Endothelial cell of umbilical vein (primary cell): ENCODE results near the gene GPR25. TPM values are rescaled to one million over a fixed set of nuclear protein-coding genes. Genes with fewer than 3 reads are reported as not detected.

Source experiments
- BruUV-seq: library from RNA; stranded (reverse); fragments of 400-500 nt; replicated peaks from 2 replicates; lab custom pipeline; 2021; lab: Mats Ljungman, UMichigan
- CTCF ChIA-PET: fragments of 300-600, 350-600 bp; sonication (Branson Sonifier 250); formaldehyde crosslinking; loops from one replicate; lab custom pipeline; 2021; ENCODE audit warnings: antibody characterized with exemption, inconsistent platforms; lab: Charles Lee
- POLR2A ChIA-PET: fragments of 300-600, 350-600 bp; sonication (Branson Sonifier 250); formaldehyde crosslinking; loops from one replicate; lab custom pipeline; 2021; ENCODE audit warnings: antibody characterized with exemption, inconsistent platforms; lab: Charles Lee
- DNase-seq: peaks from one replicate; pipeline ENCODE4 v3.0.0-alpha.2; 2011; ENCODE audit warnings: low read depth, low spot score
- FAIRE-seq: peaks from 2 replicates; lab custom pipeline; 2011; peaks lifted over from hg19 to GRCh38; lab: Jason Lieb, UNC
- H2AFZ ChIP-seq: 2 replicates; pipeline ENCODE4 v1.6.0; 2012; ENCODE audit warnings: low read depth, low read length, control low read depth, inconsistent platforms
- H3K27ac ChIP-seq: 2 replicates; pipeline ENCODE4 v1.5.1; 2011; ENCODE audit warnings: low read depth, mild to moderate bottlenecking, control low read depth, low read length, moderate library complexity; ENCODE audit not compliant: insufficient read depth
- H3K27me3 ChIP-seq, 2 experiments: 2 replicates each; pipeline versions ENCODE4 v1.6.0 to v1.6.1; 2011; ENCODE audit warnings: low read length in 2 of 2, mixed read lengths in 1 of 2; ENCODE audit not compliant: control insufficient read depth in 2 of 2, insufficient read depth in 2 of 2
- H3K36me3 ChIP-seq, 2 experiments: 2 replicates in 1 of 2; 3 replicates in 1 of 2; pipeline ENCODE4 v1.5.1; 2011; ENCODE audit warnings: low read length in 2 of 2, mild to moderate bottlenecking in 1 of 2, moderate library complexity in 1 of 2; ENCODE audit not compliant: control insufficient read depth in 2 of 2, insufficient read depth in 2 of 2; ENCODE audit errors: extremely low read depth in 1 of 2
- H3K4me1 ChIP-seq: 3 replicates; pipeline ENCODE4 v1.5.1; 2011; ENCODE audit warnings: mild to moderate bottlenecking, low read length; ENCODE audit not compliant: control insufficient read depth, insufficient read depth; ENCODE audit errors: extremely low read depth
- H3K4me2 ChIP-seq: 2 replicates; pipeline ENCODE4 v1.6.1; 2011; ENCODE audit warnings: low read length, control low read depth, mixed read lengths; ENCODE audit not compliant: insufficient read depth
- H3K4me3 ChIP-seq, 3 experiments: fragments of 200-600 bp in 1 of 3; sonication (generic), shearing (Covaris generic) in 1 of 3; replicated peaks in 1 of 3; 2 replicates each; pipeline ENCODE4 v1.5.1; 2011 to 2016; ENCODE audit warnings: control low read depth in 3 of 3, low read length in 3 of 3, mild to moderate bottlenecking in 2 of 3, inconsistent platforms in 1 of 3, low read depth in 1 of 3, moderate library complexity in 1 of 3; ENCODE audit not compliant: insufficient read depth in 1 of 3
- H3K79me2 ChIP-seq: 2 replicates; pipeline ENCODE4 v1.6.0; 2012; ENCODE audit warnings: low read length, inconsistent platforms; ENCODE audit not compliant: control insufficient read depth, insufficient read depth
- H3K9ac ChIP-seq: replicated peaks from 2 replicates; pipeline ENCODE3; 2011; ENCODE audit warnings: low read length, control low read depth; ENCODE audit not compliant: insufficient read depth; ENCODE audit errors: extremely low read depth
- H3K9me1 ChIP-seq: replicated peaks from 3 replicates; pipeline ENCODE4 v1.6.0; 2011; ENCODE audit warnings: mild to moderate bottlenecking, low read length; ENCODE audit not compliant: control insufficient read depth, insufficient read depth; ENCODE audit errors: extremely low read depth
- H3K9me3 ChIP-seq: replicated peaks from 2 replicates; pipeline ENCODE4 v1.5.1; 2012; ENCODE audit warnings: low read length, inconsistent platforms; ENCODE audit not compliant: control insufficient read depth, insufficient read depth
- H4K20me1 ChIP-seq: replicated peaks from 2 replicates; pipeline ENCODE3; 2011; ENCODE audit warnings: mild to moderate bottlenecking, low read length; ENCODE audit not compliant: control insufficient read depth, insufficient read depth; ENCODE audit errors: extremely low read depth
- CTCF ChIP-seq, 2 donors: IDR thresholded peaks; 1 replicate in 1 of 2; 2 replicates in 1 of 2; pipeline ENCODE4 v1.5.1; 2011; ENCODE audit warnings: low read length in 2 of 2, mild to moderate bottlenecking in 2 of 2, moderate library complexity in 2 of 2, control low read depth in 1 of 2, inconsistent platforms in 1 of 2, low read depth in 1 of 2; ENCODE audit not compliant: insufficient read depth in 1 of 2; ENCODE audit errors: extremely low read depth in 1 of 2
- EZH2 ChIP-seq: IDR thresholded peaks from 2 replicates; pipeline ENCODE4 v1.6.1; 2012; ENCODE audit warnings: borderline replicate concordance, low read depth, mild to moderate bottlenecking, moderate library complexity, low read length, inconsistent platforms; ENCODE audit not compliant: severe bottlenecking
- FOS ChIP-seq: IDR thresholded peaks from 2 replicates; pipeline ENCODE4 v1.6.1; 2011; ENCODE audit warnings: mild to moderate bottlenecking, low read length, moderate library complexity, borderline replicate concordance; ENCODE audit not compliant: insufficient read depth
- GATA2 ChIP-seq: IDR thresholded peaks from 2 replicates; pipeline ENCODE4 v1.7.0; 2011; ENCODE audit warnings: low read depth, mild to moderate bottlenecking, moderate library complexity, mixed read lengths, low read length; ENCODE audit not compliant: insufficient read length, insufficient read depth
- JUN ChIP-seq: IDR thresholded peaks from 2 replicates; pipeline ENCODE4 v1.6.1; 2011; ENCODE audit warnings: borderline replicate concordance, low read depth; ENCODE audit not compliant: insufficient read length, insufficient read depth
- MAX ChIP-seq: IDR thresholded peaks from 2 replicates; pipeline ENCODE4 v1.6.1; 2011; ENCODE audit not compliant: insufficient read depth, insufficient read length
- MYC ChIP-seq: IDR thresholded peaks from one replicate; pipeline ENCODE4 v1.6.1; 2011; ENCODE audit warnings: mild to moderate bottlenecking, low read depth, low read length
- POLR2A ChIP-seq: IDR thresholded peaks from 2 replicates; pipeline ENCODE4 v1.6.1; 2012; ENCODE audit warnings: low read depth, mild to moderate bottlenecking, control low read depth, low read length
- POLR2AphosphoS5 ChIP-seq: IDR thresholded peaks from 2 replicates; pipeline ENCODE4 v1.6.1; 2012; ENCODE audit warnings: low read depth, mild to moderate bottlenecking, control low read depth, low read length, moderate library complexity; ENCODE audit not compliant: insufficient read depth
- dilution Hi-C: fragments of 300-500 bp; cut with MboI; formaldehyde crosslinking; loops from one replicate; pipeline ENCODE4 v1.15.0; 2019; ENCODE audit warnings: low sequenced_read_pairs; ENCODE audit not compliant: extremely low pct_ligation_motif_present
- intact Hi-C: fragments of 100-400 bp; cut with micrococcal nuclease; formaldehyde crosslinking; loops from one replicate; pipeline ENCODE4 v1.10.0; 2022
- polyA plus RNA-seq, 4 experiments: library from polyadenylated mRNA; depleted of rRNA in 3 of 4; stranded (reverse) in 3 of 4; unstranded in 1 of 4; fragments of >200 nt; gene quantifications; 2 replicates each; pipeline versions ENCODE4 v1.2.1 to v1.2.3, GENCODE V29; 2011 to 2012; ENCODE audit warnings: missing spikeins in 1 of 4
- total RNA-seq: library from RNA; stranded (reverse); gene quantifications from 2 replicates; pipeline ENCODE4 v1.2.3, GENCODE V29; 2021

GPR25 gene
- total and polyA plus RNA-seq, 2 donors (not counting 3 experiments of a cell fraction or from before 2014, with no cell fraction given): not detected

GRCh38 chr1:200891774-200892157 is 19.0 kb downstream of the GPR25 start:
- dilution Hi-C loops: no loop called here

GRCh38 chr1:200892546-200892945 is 19.8 kb downstream of the GPR25 start:
- Histone ChIP-seq H3K27me3 (peaks cover 39 to 48% of the 10 kb centered on the region in 2 experiments), H3K4me2 (no peak overlapping the region), H3K9ac (no peak overlapping the region), H3K4me3 (no peak overlapping the region), H3K36me3 (no peaks in the 10 kb centered on the region), H4K20me1 (no peaks in the 10 kb centered on the region), H2AFZ (no peak overlapping the region), H3K4me1 (no peaks in the 10 kb centered on the region), H3K27ac (no peak overlapping the region), H3K79me2 (no peaks in the 10 kb centered on the region), H3K9me1 (no peaks in the 10 kb centered on the region), H3K9me3 (no peaks in the 10 kb centered on the region)
- DNase-seq (no peak), FAIRE-seq (no peak)
- ChIA-PET POLR2A (no interaction called here), CTCF (no interaction called here)
- BruUV-seq: no TSS peak
- intact Hi-C loops: loop anchor here (5.0 kb wide), 2 partner anchors 150 to 220 kb away; partner anchors contain the start of gene CACNA1S
- no peak for TF ChIP-seq GATA2
- no peak for TF ChIP-seq FOS
- TF ChIP-seq MAX: no peak
- no peak for TF ChIP-seq POLR2AphosphoS5
- TF ChIP-seq CTCF (IDR thresholded peaks at IDR 0.05; ENCODE audit: extremely low read depth in 1 of 2, insufficient read depth in 1 of 2, low read depth in 1 of 2, low read length in 2 of 2): no peak
- no peak for TF ChIP-seq MYC
- no peak for TF ChIP-seq JUN
- TF ChIP-seq POLR2A: no peak
- no peak for TF ChIP-seq EZH2
- dilution Hi-C loops: no loop called here

More at GRCh38 chr1:200891774-200892157, 19.0 kb downstream of the GPR25 start:
- Histone ChIP-seq H3K4me2 (peak overlapping the region; percentile 68), H4K20me1 (no peaks in the 10 kb centered on the region), H2AFZ (no peak overlapping the region), H3K4me3 (no peak overlapping the region), H3K4me1 (no peaks in the 10 kb centered on the region), H3K79me2 (no peaks in the 10 kb centered on the region), H3K9ac (no peak overlapping the region), H3K27me3 (peaks cover 39 to 46% of the 10 kb centered on the region in 2 experiments), H3K27ac (no peak overlapping the region), H3K9me1 (no peaks in the 10 kb centered on the region), H3K9me3 (no peaks in the 10 kb centered on the region), H3K36me3 (no peaks in the 10 kb centered on the region)
- FAIRE-seq (no peak), DNase-seq (no peak)
- BruUV-seq: no TSS peak
- ChIA-PET POLR2A (no interaction called here), CTCF (interaction anchor here (0.9 to 2.1 kb wide), 4 partner anchors 15 to 150 kb away, joined by 3 to 11 read pairs (median 4); no protein-coding TSS in a partner anchor)
- intact Hi-C loops: loop anchor here (5.0 kb wide), 2 partner anchors 151 to 221 kb away; partner anchors contain the start of gene CACNA1S
- TF ChIP-seq FOS (no peak), EZH2 (no peak), MYC (no peak), JUN (no peak)
